ENCODE results near the gene TFF2. TPM values are rescaled to one million over a fixed set of nuclear protein-coding genes. Genes with fewer than 3 reads are reported as not detected.
A peak's percentile ranks its signal among the peaks of the same experiment; 100 is the strongest.

The TFF2 gene
- total and polyA plus RNA-seq, 10 donors, result 0.14 TPM; not detected in 9

- H3K27me3 ChIP-seq (replicated peaks in 1 of 7), result peaks cover 0 to 28% (median 0%) of the 10 kb centered on the region in 7 donors
- H3K9me3 ChIP-seq, result peaks cover 3 to 14% (median 12%) of the 10 kb centered on the region in 8 donors
- H3K27ac ChIP-seq, result no peak overlapping the region
- TF ChIP-seq POLR2AphosphoS5 (IDR thresholded peaks at IDR 0.05) (no peak), POLR2A (IDR thresholded peaks at IDR 0.05) (no peak), CTCF (IDR thresholded peaks at IDR 0.05 in 8 of 11, conservative IDR thresholded peaks at IDR 0.05 in 3 of 11) (no peak)
- WGBS, 5 donors, result 77 to 89% (median 80%) methylated on average over 23 to 24 of the region's 24 CpGs
- no peaks in the 10 kb centered on the region for H3K4me1 ChIP-seq
- intact Hi-C loops (cut with DNase I; ENCODE audit: low total_unique reads), result no loop called here
- H3K4me3 ChIP-seq, result no peak overlapping the region
- DNase-seq, result peak; percentile 47
- no peaks in the 10 kb centered on the region for H3K36me3 ChIP-seq
Measured at GRCh38 chr21:42377211-42377950, 26.6 kb upstream of the TFF2 start.

- Histone ChIP-seq H3K36me3 (no peaks in the 10 kb centered on the region), H3K4me3 (no peak overlapping the region), H3K27me3 (replicated peaks in 1 of 7) (peaks cover 0 to 28% (median 0%) of the 10 kb centered on the region in 7 donors), H3K27ac (no peak overlapping the region), H3K9me3 (peaks cover 0 to 5% (median 3%) of the 10 kb centered on the region in 8 donors), H3K4me1 (no peaks in the 10 kb centered on the region)
- DNase-seq, result peak; percentile 67
- intact Hi-C loops (cut with DNase I; ENCODE audit: low total_unique reads), result no loop called here
- TF ChIP-seq CTCF (IDR thresholded peaks at IDR 0.05 in 8 of 11, conservative IDR thresholded peaks at IDR 0.05 in 3 of 11) (peak in 1 of 11 experiments; percentile 45), POLR2AphosphoS5 (IDR thresholded peaks at IDR 0.05) (no peak), POLR2A (IDR thresholded peaks at IDR 0.05) (no peak)
- WGBS, 5 donors, result 76 to 86% (median 83%) methylated on average over 32 of the region's 32 CpGs
Measured at GRCh38 chr21:42376338-42376982, 25.7 kb upstream of the TFF2 start.

GRCh38 chr21:42375966-42376337, 25.2 kb upstream of the TFF2 start:
- H3K36me3 ChIP-seq, result no peaks in the 10 kb centered on the region
- peaks cover 0 to under 1% (median 0%) of the 10 kb centered on the region in 8 donors for H3K9me3 ChIP-seq
- TF ChIP-seq CTCF (IDR thresholded peaks at IDR 0.05 in 8 of 11, conservative IDR thresholded peaks at IDR 0.05 in 3 of 11) (no peak), POLR2A (IDR thresholded peaks at IDR 0.05) (no peak), POLR2AphosphoS5 (IDR thresholded peaks at IDR 0.05) (no peak)
- intact Hi-C loops (cut with DNase I; ENCODE audit: low total_unique reads), result no loop called here
- 66 to 100% (median 90%) methylated on average over 1 to 3 of the region's 3 CpGs for WGBS, 5 donors
- H3K4me1 ChIP-seq, result no peaks in the 10 kb centered on the region
- peak; percentile 22 for DNase-seq
- no peak overlapping the region for H3K27ac ChIP-seq
- H3K4me3 ChIP-seq, result no peak overlapping the region
- H3K27me3 ChIP-seq (replicated peaks in 1 of 7), result peaks cover 0 to 32% (median 0%) of the 10 kb centered on the region in 7 donors

- Histone ChIP-seq H3K27ac (no peak overlapping the region), H3K27me3 (replicated peaks in 1 of 7) (peaks cover 0 to 37% (median 0%) of the 10 kb centered on the region in 7 donors), H3K36me3 (no peaks in the 10 kb centered on the region), H3K4me3 (no peak overlapping the region), H3K4me1 (no peaks in the 10 kb centered on the region), H3K9me3 (no peaks in the 10 kb centered on the region)
- intact Hi-C loops (cut with DNase I; ENCODE audit: low total_unique reads), result no loop called here
- 76 to 88% (median 79%) methylated on average over 10 to 11 of the region's 11 CpGs for WGBS, 5 donors
- peak; percentile 46 for DNase-seq
- no peak for TF ChIP-seq CTCF (IDR thresholded peaks at IDR 0.05 in 8 of 11, conservative IDR thresholded peaks at IDR 0.05 in 3 of 11)
- no peak for TF ChIP-seq POLR2A (IDR thresholded peaks at IDR 0.05)
- TF ChIP-seq POLR2AphosphoS5 (IDR thresholded peaks at IDR 0.05), result no peak
Measured at GRCh38 chr21:42375506-42375905, 24.7 kb upstream of the TFF2 start.

Measured in spleen (tissue), 11 donors.